Measurements from ENCODE around the gene CENPP. TPM values are rescaled to one million over a fixed set of nuclear protein-coding genes. Genes with fewer than 3 reads are reported as not detected.

CENPP gene
- polyA plus RNA-seq, 4 donors = 0.22 to 3.5 (median 2.0) TPM

- WGBS, 3 donors = 27 to 70% (median 57%) methylated on average over 9 of the region's 9 CpGs
- DNase-seq = peak; percentile 26 to 54
- no peak overlapping the region for H3K27ac ChIP-seq (ENCODE audit: low read depth in 1 of 3, low read length in 2 of 3)
- peaks cover 0 to 3% (median 2%) of the 10 kb centered on the region in 3 donors for H3K4me1 ChIP-seq (ENCODE audit: control insufficient read depth in 3 of 3, insufficient read depth in 2 of 3, low read depth in 1 of 3, low read length in 2 of 3)
- H3K36me3 ChIP-seq (ENCODE audit: control insufficient read depth in 3 of 3, insufficient read depth in 2 of 3, low read depth in 1 of 3, low read length in 3 of 3) = peaks cover 2 to 65% (median 8%) of the 10 kb centered on the region in 3 donors
- no peaks in the 10 kb centered on the region for H3K9me3 ChIP-seq (ENCODE audit: control insufficient read depth in 2 of 2, insufficient read depth in 1 of 2, low read depth in 1 of 2, low read length in 1 of 2)
- H3K4me3 ChIP-seq (ENCODE audit: low read depth in 1 of 3, low read length in 3 of 3) = no peak overlapping the region
- FAIRE-seq = no peak
- H3K27me3 ChIP-seq (ENCODE audit: control insufficient read depth in 3 of 3, insufficient read depth in 3 of 3, low read length in 3 of 3) = no peaks in the 10 kb centered on the region
Measured at GRCh38 chr9:92655896-92656536, 330.3 kb downstream of the CENPP start.

DNA sequence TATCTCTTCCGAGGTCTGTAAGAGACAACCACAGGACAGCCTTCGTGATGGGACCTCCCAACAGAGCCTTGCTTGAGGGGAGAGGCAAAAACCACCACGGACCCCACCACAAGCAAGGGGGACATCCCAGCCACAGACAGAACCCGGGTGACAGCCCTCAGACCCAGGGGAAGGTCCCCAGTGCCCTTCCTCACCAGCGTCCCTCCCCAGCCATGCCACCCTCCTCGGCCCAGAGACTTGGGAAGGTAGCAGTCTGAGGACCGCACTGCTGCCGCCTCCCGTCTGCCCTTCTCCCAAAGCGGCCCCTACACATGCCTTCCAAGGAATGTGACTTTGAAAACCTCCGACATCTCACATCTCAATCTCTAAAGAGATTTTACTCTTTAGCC is 330.8 kb downstream of the CENPP start:
- H3K27ac ChIP-seq (ENCODE audit: low read depth in 1 of 3, low read length in 2 of 3) = no peak overlapping the region
- 80 to 90% (median 82%) methylated on average over 10 to 11 of the region's 11 CpGs for WGBS, 3 donors
- no peak overlapping the region for H3K4me3 ChIP-seq (ENCODE audit: low read depth in 1 of 3, low read length in 3 of 3)
- H3K9me3 ChIP-seq (ENCODE audit: control insufficient read depth in 2 of 2, insufficient read depth in 1 of 2, low read depth in 1 of 2, low read length in 1 of 2) = no peaks in the 10 kb centered on the region
- DNase-seq (no peak), FAIRE-seq (no peak)
- peaks cover 2 to 64% (median 5%) of the 10 kb centered on the region in 3 donors for H3K36me3 ChIP-seq (ENCODE audit: control insufficient read depth in 3 of 3, insufficient read depth in 2 of 3, low read depth in 1 of 3, low read length in 3 of 3)
- peaks cover 0 to 3% (median 2%) of the 10 kb centered on the region in 3 donors for H3K4me1 ChIP-seq (ENCODE audit: control insufficient read depth in 3 of 3, insufficient read depth in 2 of 3, low read depth in 1 of 3, low read length in 2 of 3)
- H3K27me3 ChIP-seq (ENCODE audit: control insufficient read depth in 3 of 3, insufficient read depth in 3 of 3, low read length in 3 of 3) = no peaks in the 10 kb centered on the region

DNA sequence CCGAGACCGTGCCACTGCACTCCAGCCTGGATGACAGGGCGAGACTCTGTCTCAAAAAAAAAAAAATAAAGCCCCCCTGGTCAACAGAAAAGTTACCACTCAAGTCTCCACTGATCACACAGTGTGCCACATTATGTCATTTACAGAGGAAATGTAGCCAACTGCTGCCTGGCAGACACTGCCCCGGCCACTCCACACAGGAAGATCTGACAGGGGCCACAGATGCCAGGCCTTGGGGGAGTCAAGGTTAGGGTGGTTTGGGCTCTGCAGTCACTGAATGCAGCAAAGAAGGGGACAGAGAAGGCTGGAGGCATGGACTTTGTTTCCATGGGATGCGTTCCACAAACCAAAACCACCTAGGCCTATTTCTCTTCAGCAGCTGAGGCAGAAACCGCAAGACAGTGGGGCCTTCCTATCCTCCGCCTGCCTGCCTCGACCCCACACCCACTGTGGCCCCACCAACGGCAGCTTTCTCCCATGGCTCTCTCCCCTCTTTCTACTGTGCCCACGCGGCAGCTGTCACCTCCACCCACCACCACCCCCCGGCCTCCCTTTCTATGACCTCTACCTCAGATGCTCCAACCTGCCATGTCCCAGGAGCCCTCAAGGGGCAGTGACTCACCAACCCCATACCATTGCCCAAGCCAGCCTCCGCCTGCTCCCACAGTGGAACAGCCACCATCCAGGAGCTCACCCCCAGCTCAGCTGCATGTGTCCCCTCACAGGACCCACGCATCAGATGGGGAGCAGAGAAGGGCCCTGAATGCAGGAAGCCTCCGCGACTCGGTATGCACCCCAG is 331.7 kb downstream of the CENPP start:
- 93 to 98% (median 95%) methylated on average over 17 of the region's 17 CpGs for WGBS, 3 donors
- Histone ChIP-seq H3K27ac (ENCODE audit: low read depth in 1 of 3, low read length in 2 of 3) (no peak overlapping the region), H3K27me3 (ENCODE audit: control insufficient read depth in 3 of 3, insufficient read depth in 3 of 3, low read length in 3 of 3) (no peaks in the 10 kb centered on the region), H3K4me3 (ENCODE audit: low read depth in 1 of 3, low read length in 3 of 3) (no peak overlapping the region), H3K4me1 (ENCODE audit: control insufficient read depth in 3 of 3, insufficient read depth in 2 of 3, low read depth in 1 of 3, low read length in 2 of 3) (peaks cover 0 to 3% (median 2%) of the 10 kb centered on the region in 3 donors), H3K9me3 (ENCODE audit: control insufficient read depth in 2 of 2, insufficient read depth in 1 of 2, low read depth in 1 of 2, low read length in 1 of 2) (no peaks in the 10 kb centered on the region), H3K36me3 (ENCODE audit: control insufficient read depth in 3 of 3, insufficient read depth in 2 of 3, low read depth in 1 of 3, low read length in 3 of 3) (peaks cover 0 to 62% (median 3%) of the 10 kb centered on the region in 3 donors)
- no peak for DNase-seq
- no peak for FAIRE-seq

- WGBS, 3 donors = 95 to 98% (median 97%) methylated on average over 7 of the region's 7 CpGs
- H3K4me3 ChIP-seq (ENCODE audit: low read depth in 1 of 3, low read length in 3 of 3) = no peak overlapping the region
- peaks cover 0 to 3% (median 2%) of the 10 kb centered on the region in 3 donors for H3K4me1 ChIP-seq (ENCODE audit: control insufficient read depth in 3 of 3, insufficient read depth in 2 of 3, low read depth in 1 of 3, low read length in 2 of 3)
- FAIRE-seq (no peak), DNase-seq (no peak)
- H3K27me3 ChIP-seq (ENCODE audit: control insufficient read depth in 3 of 3, insufficient read depth in 3 of 3, low read length in 3 of 3) = no peaks in the 10 kb centered on the region
- peaks cover 0 to 58% (median 3%) of the 10 kb centered on the region in 3 donors for H3K36me3 ChIP-seq (ENCODE audit: control insufficient read depth in 3 of 3, insufficient read depth in 2 of 3, low read depth in 1 of 3, low read length in 3 of 3)
- no peak overlapping the region for H3K27ac ChIP-seq (ENCODE audit: low read depth in 1 of 3, low read length in 2 of 3)
- no peaks in the 10 kb centered on the region for H3K9me3 ChIP-seq (ENCODE audit: control insufficient read depth in 2 of 2, insufficient read depth in 1 of 2, low read depth in 1 of 2, low read length in 1 of 2)
Measured at GRCh38 chr9:92658176-92658575, 332.4 kb downstream of the CENPP start.

DNA sequence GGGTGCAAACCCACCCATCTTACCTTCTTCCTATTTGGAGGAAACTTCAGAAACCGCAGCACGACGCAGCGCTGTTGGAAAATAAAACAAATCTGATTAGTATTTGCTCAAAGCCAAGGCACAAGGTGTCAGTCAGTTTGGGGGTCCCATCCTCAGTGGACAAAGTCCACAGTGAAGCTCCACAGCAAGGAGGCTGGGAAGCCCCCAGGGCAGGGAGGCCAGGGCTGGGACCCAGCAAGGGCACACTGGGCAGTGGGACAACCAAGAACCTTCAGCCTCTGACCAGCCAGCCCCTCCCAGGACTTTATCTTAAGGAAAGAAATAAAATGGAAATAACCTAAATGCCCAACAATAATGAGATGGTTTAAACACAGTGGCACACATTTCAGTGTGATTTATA is 332.9 kb downstream of the CENPP start:
- 95 to 99% (median 96%) methylated on average over 4 of the region's 4 CpGs for WGBS, 3 donors
- no peak for DNase-seq
- Histone ChIP-seq H3K4me1 (ENCODE audit: control insufficient read depth in 3 of 3, insufficient read depth in 2 of 3, low read depth in 1 of 3, low read length in 2 of 3) (peaks cover 0 to 3% (median 2%) of the 10 kb centered on the region in 3 donors), H3K36me3 (ENCODE audit: control insufficient read depth in 3 of 3, insufficient read depth in 2 of 3, low read depth in 1 of 3, low read length in 3 of 3) (peaks cover 0 to 56% (median 3%) of the 10 kb centered on the region in 3 donors), H3K27me3 (ENCODE audit: control insufficient read depth in 3 of 3, insufficient read depth in 3 of 3, low read length in 3 of 3) (no peaks in the 10 kb centered on the region), H3K9me3 (ENCODE audit: control insufficient read depth in 2 of 2, insufficient read depth in 1 of 2, low read depth in 1 of 2, low read length in 1 of 2) (no peaks in the 10 kb centered on the region), H3K27ac (ENCODE audit: low read depth in 1 of 3, low read length in 2 of 3) (no peak overlapping the region), H3K4me3 (ENCODE audit: low read depth in 1 of 3, low read length in 3 of 3) (no peak overlapping the region)
- no peak for FAIRE-seq

GRCh38 chr9:92659601-92660000 is 333.8 kb downstream of the CENPP start:
- Histone ChIP-seq H3K27me3 (ENCODE audit: control insufficient read depth in 3 of 3, insufficient read depth in 3 of 3, low read length in 3 of 3) (no peaks in the 10 kb centered on the region), H3K9me3 (ENCODE audit: control insufficient read depth in 2 of 2, insufficient read depth in 1 of 2, low read depth in 1 of 2, low read length in 1 of 2) (no peaks in the 10 kb centered on the region), H3K36me3 (ENCODE audit: control insufficient read depth in 3 of 3, insufficient read depth in 2 of 3, low read depth in 1 of 3, low read length in 3 of 3) (peaks cover 0 to 56% (median 3%) of the 10 kb centered on the region in 3 donors), H3K4me3 (ENCODE audit: low read depth in 1 of 3, low read length in 3 of 3) (no peak overlapping the region), H3K4me1 (ENCODE audit: control insufficient read depth in 3 of 3, insufficient read depth in 2 of 3, low read depth in 1 of 3, low read length in 2 of 3) (peaks cover 0 to 3% (median 2%) of the 10 kb centered on the region in 3 donors), H3K27ac (ENCODE audit: low read depth in 1 of 3, low read length in 2 of 3) (no peak overlapping the region)
- DNase-seq (no peak), FAIRE-seq (no peak)
- WGBS, 3 donors = 86 to 97% (median 95%) methylated on average over 10 of the region's 10 CpGs

DNA sequence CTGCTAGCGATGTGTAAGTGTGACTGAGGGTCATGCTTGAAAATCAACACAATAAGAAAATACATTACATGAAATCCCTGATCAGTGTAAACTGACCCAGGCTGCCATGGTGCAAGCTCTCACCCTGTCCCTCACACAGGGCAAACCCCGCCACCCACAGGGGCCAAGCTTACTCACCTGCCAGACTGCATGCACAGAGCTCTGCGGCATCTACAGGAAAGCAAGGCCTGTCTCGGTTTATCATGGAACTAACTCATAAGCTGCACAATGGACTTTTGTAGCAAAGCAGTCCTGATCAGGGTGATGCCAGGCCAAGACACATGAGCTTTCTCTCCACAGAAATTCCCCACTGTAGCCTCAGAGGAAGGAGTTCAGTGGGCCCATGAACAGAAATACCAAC is 334.5 kb downstream of the CENPP start:
- no peak for FAIRE-seq
- H3K27ac ChIP-seq (ENCODE audit: low read depth in 1 of 3, low read length in 2 of 3) = no peak overlapping the region
- no peak for DNase-seq

DNA sequence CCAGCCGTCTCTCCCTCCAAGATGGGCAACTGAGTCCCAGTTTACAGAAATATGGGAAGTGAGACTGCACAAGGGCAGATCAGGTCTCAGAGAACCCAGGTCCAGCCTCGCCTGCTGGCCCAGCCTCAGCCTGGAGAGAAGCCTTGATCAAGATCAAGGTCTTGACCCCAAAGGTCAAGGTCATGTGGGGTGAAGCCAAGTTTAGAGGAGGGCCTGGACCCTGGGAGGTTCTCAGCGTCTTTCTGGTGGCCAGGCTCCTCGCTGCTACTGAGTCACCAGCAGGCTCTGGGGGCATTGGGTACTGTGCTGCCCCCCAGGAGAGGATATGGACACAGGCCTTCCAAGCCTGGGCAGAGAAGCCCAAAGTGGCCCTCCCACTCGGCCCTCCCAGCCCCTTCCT is 335.4 kb downstream of the CENPP start:
- WGBS, 3 donors = 76 to 92% (median 80%) methylated on average over 4 to 5 of the region's 5 CpGs
- no peak for FAIRE-seq
- Histone ChIP-seq H3K4me3 (ENCODE audit: low read depth in 1 of 3, low read length in 3 of 3) (no peak overlapping the region), H3K9me3 (ENCODE audit: control insufficient read depth in 2 of 2, insufficient read depth in 1 of 2, low read depth in 1 of 2, low read length in 1 of 2) (no peaks in the 10 kb centered on the region), H3K4me1 (ENCODE audit: control insufficient read depth in 3 of 3, insufficient read depth in 2 of 3, low read depth in 1 of 3, low read length in 2 of 3) (no peaks in the 10 kb centered on the region), H3K27me3 (ENCODE audit: control insufficient read depth in 3 of 3, insufficient read depth in 3 of 3, low read length in 3 of 3) (no peaks in the 10 kb centered on the region), H3K27ac (ENCODE audit: low read depth in 1 of 3, low read length in 2 of 3) (no peak overlapping the region), H3K36me3 (ENCODE audit: control insufficient read depth in 3 of 3, insufficient read depth in 2 of 3, low read depth in 1 of 3, low read length in 3 of 3) (peaks cover 0 to 48% (median 3%) of the 10 kb centered on the region in 3 donors)
- no peak for DNase-seq

More for the DNA sequence above, 334.5 kb downstream of the CENPP start:
- Histone ChIP-seq H3K4me3 (ENCODE audit: low read depth in 1 of 3, low read length in 3 of 3) (no peak overlapping the region), H3K9me3 (ENCODE audit: control insufficient read depth in 2 of 2, insufficient read depth in 1 of 2, low read depth in 1 of 2, low read length in 1 of 2) (no peaks in the 10 kb centered on the region), H3K27me3 (ENCODE audit: control insufficient read depth in 3 of 3, insufficient read depth in 3 of 3, low read length in 3 of 3) (no peaks in the 10 kb centered on the region), H3K4me1 (ENCODE audit: control insufficient read depth in 3 of 3, insufficient read depth in 2 of 3, low read depth in 1 of 3, low read length in 2 of 3) (peaks cover 0 to 3% (median 2%) of the 10 kb centered on the region in 3 donors), H3K36me3 (ENCODE audit: control insufficient read depth in 3 of 3, insufficient read depth in 2 of 3, low read depth in 1 of 3, low read length in 3 of 3) (peaks cover 0 to 54% (median 3%) of the 10 kb centered on the region in 3 donors)
- WGBS, 3 donors = 93 to 94% (median 93%) methylated on average over 4 of the region's 4 CpGs

All from small intestine (tissue), 7 donors.